Stomach (tissue), 9 donors: ENCODE measurements around the gene CCDC32. TPM values are rescaled to one million over a fixed set of nuclear protein-coding genes. Genes with fewer than 3 reads are reported as not detected.

Source experiments
- DNase-seq, 2 donors: peaks; one replicate each; pipeline versions ENCODE4 v3.0.0 to v3.0.0-alpha.2; 2013 to 2019
- H3K27ac ChIP-seq, 5 donors: fragments of 200-600 bp in 4 of 5; sonication (generic) in 4 of 5; one replicate each; pipeline ENCODE4 v1.5.1; 2013 to 2019; ENCODE audit warnings: mild to moderate bottlenecking in 1 of 5, moderate library complexity in 1 of 5
- H3K27me3 ChIP-seq, 3 donors: fragments of 200-600 bp; sonication (generic); one replicate each; pipeline ENCODE4 v1.5.1; 2017 to 2019; ENCODE audit warnings: mixed run types in 1 of 3
- H3K36me3 ChIP-seq, 4 donors: fragments of 200-600 bp; sonication (generic); 1 replicate in 3 of 4; 2 replicates in 1 of 4; pipeline ENCODE4 v1.5.1; 2016 to 2019
- H3K4me1 ChIP-seq, 4 donors: fragments of 200-600 bp; sonication (generic); one replicate each; pipeline ENCODE4 v1.5.1; 2016 to 2019
- H3K4me3 ChIP-seq, 4 donors: fragments of 200-600 bp; sonication (generic) in 3 of 4; one replicate each; pipeline ENCODE4 v1.5.1; 2016 to 2019; ENCODE audit warnings: mild to moderate bottlenecking in 1 of 4
- H3K9me3 ChIP-seq, 4 donors: fragments of 200-600 bp; sonication (generic); one replicate each; pipeline ENCODE4 v1.5.1; 2016 to 2019
- CTCF ChIP-seq, 7 experiments: fragments of 450-650 bp in 4 of 7; fragments of 200-600 bp in 3 of 7; sonication (generic) in 3 of 7; IDR thresholded peaks; one replicate each; pipeline ENCODE4 v1.5.1; 2016 to 2019; ENCODE audit warnings: antibody characterized with exemption in 7 of 7, control low read depth in 2 of 7, mild to moderate bottlenecking in 1 of 7
- EP300 ChIP-seq: sonication (generic); formaldehyde crosslinking; IDR thresholded peaks from one replicate; pipeline ENCODE4 v1.6.1; 2017; ENCODE audit warnings: antibody characterized with exemption
- POLR2A ChIP-seq, 4 donors: fragments of 450-650 bp; IDR thresholded peaks; one replicate each; pipeline ENCODE4 v1.6.1; 2016; ENCODE audit warnings: antibody characterized with exemption in 4 of 4, control low read depth in 2 of 4, mild to moderate bottlenecking in 1 of 4, moderate library complexity in 1 of 4
- POLR2AphosphoS5 ChIP-seq, 3 donors: sonication (generic); formaldehyde crosslinking; IDR thresholded peaks; one replicate each; pipeline ENCODE4 v1.6.1; 2016; ENCODE audit warnings: antibody characterized with exemption in 3 of 3
- whole genome bisulfite sequencing, 5 donors: extraction: QIAGEN DNeasy Blood & Tissue Kit in 3 of 5; methylation state at CpG; one replicate each; pipeline versions ENCODE4 v1.1.5 to v1.1.7; 2013 to 2018; 5-methylcytosine and 5-hydroxymethylcytosine counted together
- intact Hi-C: fragments of 100-400 bp; cut with DNase I; formaldehyde crosslinking; loops from one replicate; pipeline ENCODE4 v1.15.1; 2023; ENCODE audit warnings: low total_unique reads
- polyA plus RNA-seq, 3 donors: library from polyadenylated mRNA; stranded (reverse); fragments of 200-250 nt; gene quantifications; one replicate each; pipeline ENCODE4 v1.2.3, GENCODE V29; 2013
- total RNA-seq, 5 donors: library from RNA; depleted of rRNA; stranded (reverse); fragments of >200 nt; gene quantifications; one replicate each; pipeline versions ENCODE4 v1.1.0 to v1.2.3, GENCODE V29; 2014 to 2016
- donor health status: healthy with polysubstance abuse.
- donor health status: Bipolar disorder and iron deficiency.
- donor health status: healthy.

Gene CCDC32
- total and polyA plus RNA-seq, 8 donors, result 12.3 to 65.7 (median 30.5) TPM

DNA sequence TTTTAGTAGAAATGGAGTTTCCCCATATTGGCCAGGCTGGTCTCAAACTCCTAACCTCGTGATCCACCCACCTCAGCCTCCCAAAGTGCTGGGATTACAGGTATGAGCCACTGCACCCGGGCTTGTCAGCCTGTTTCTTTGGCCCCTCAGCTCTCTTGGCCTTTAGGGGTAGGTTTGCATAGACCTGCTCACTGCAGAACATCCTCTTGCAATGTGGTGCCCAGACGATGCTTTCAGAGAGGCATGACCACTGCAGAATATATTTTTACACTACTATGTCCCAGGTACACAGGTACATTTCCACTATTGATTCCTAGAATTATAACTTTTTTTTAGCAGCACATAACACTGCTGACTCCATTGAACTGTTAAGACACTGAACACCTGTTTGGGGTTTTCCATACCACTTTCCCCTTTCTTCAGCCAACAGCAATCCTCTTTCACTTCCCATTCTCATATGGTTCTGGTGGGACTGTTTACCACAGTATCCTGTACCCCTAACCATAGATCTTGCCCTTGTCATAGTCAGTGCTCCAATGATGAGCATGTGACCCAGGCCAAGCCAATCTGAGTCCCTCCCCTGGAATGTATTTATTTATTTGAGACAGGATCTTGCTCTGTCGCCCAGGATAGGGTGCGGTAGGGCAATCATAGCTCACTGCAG lies 21.1 kb downstream of the CCDC32 start:
- Histone ChIP-seq H3K27me3 (no peaks in the 10 kb centered on the region), H3K9me3 (no peaks in the 10 kb centered on the region), H3K4me1 (no peaks in the 10 kb centered on the region), H3K36me3 (peaks cover 0 to 36% (median 26%) of the 10 kb centered on the region in 4 donors), H3K4me3 (no peak overlapping the region), H3K27ac (no peak overlapping the region)
- TF ChIP-seq POLR2A (IDR thresholded peaks at IDR 0.05) (no peak), POLR2AphosphoS5 (IDR thresholded peaks at IDR 0.05) (no peak), CTCF (IDR thresholded peaks at IDR 0.05) (no peak), EP300 (no peak)
- intact Hi-C loops, result no loop called here
- WGBS, 5 donors, result 74 to 82% (median 78%) methylated on average over 5 of the region's 5 CpGs
- no peak for DNase-seq

DNA sequence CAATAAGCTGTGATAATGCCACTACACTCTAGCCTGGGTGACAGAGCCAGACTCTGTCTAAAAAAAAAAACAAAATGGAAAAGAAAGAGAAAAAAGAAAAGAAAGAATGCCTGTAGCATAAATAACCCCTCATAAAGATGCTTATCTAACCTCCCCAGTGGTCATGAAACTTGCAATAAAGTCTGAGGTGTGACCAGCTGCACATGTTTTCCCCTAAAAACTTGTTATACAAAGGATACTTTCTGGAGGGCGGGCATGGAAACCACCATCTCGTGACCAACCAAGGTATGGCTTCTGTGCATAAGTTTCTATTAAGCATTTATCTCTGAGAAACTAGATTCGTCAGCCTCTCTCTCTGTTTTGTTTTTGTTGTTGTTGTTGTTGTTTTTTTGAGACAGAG lies 21.8 kb downstream of the CCDC32 start:
- Histone ChIP-seq H3K27me3 (no peaks in the 10 kb centered on the region), H3K27ac (no peak overlapping the region), H3K9me3 (no peaks in the 10 kb centered on the region), H3K4me3 (no peak overlapping the region), H3K36me3 (peaks cover 0 to 36% (median 30%) of the 10 kb centered on the region in 4 donors), H3K4me1 (no peaks in the 10 kb centered on the region)
- TF ChIP-seq CTCF (IDR thresholded peaks at IDR 0.05), result no peak
- no peak for TF ChIP-seq EP300
- TF ChIP-seq POLR2AphosphoS5 (IDR thresholded peaks at IDR 0.05), result no peak
- no peak for TF ChIP-seq POLR2A (IDR thresholded peaks at IDR 0.05)
- WGBS, 5 donors, result 88 to 95% (median 93%) methylated on average over 3 of the region's 3 CpGs
- intact Hi-C loops, result no loop called here
- DNase-seq, result no peak

DNA sequence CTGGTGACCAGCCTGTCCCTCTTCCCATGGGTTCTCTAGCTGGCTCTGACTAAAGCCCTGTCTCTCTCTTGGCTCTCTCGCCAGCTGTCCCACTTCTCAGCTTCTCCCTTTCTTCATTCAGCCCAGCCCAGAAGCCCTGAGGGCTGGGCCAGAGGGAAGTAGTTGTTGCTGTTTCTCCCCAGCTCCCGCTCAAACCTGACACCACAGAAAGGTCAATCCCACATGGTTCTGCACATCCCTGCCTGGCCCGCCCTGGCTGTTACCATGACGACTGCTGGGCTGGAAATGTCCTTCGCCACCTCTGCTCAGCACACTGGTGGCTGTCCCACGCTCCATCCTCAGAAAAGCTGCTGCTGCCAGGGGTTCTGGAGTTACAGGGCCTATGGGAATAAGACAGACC lies 25.9 kb downstream of the CCDC32 start:
- Histone ChIP-seq H3K36me3 (peaks cover 0 to 22% (median 19%) of the 10 kb centered on the region in 4 donors), H3K9me3 (no peaks in the 10 kb centered on the region), H3K27ac (no peak overlapping the region), H3K27me3 (no peaks in the 10 kb centered on the region), H3K4me3 (no peak overlapping the region), H3K4me1 (no peaks in the 10 kb centered on the region)
- WGBS, 5 donors, result 87 to 93% (median 92%) methylated on average over 6 of the region's 6 CpGs
- TF ChIP-seq EP300, result no peak
- TF ChIP-seq CTCF (IDR thresholded peaks at IDR 0.05), result no peak
- TF ChIP-seq POLR2AphosphoS5 (IDR thresholded peaks at IDR 0.05), result no peak
- no peak for TF ChIP-seq POLR2A (IDR thresholded peaks at IDR 0.05)
- intact Hi-C loops, result no loop called here
- no peak for DNase-seq

DNA sequence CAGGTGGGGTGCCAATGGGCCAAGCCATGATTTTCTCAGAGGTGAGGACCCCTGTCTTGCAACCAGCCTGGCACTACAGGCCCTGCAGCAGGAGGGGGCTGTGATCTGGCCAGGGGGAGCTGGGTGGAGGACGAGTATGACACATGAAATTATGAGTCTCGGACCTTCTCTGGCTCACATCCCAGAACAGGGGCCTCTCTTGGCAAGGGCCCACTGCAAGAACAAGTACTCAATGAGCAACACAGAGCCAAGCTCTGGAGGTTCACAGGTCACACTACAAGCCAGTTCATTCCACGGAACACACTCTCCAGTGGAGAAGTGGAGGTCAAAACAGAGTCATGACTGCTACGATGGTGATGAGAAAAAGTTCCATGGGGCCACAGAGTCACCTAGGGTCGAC lies 28.3 kb downstream of the CCDC32 start:
- WGBS, 5 donors, result 51 to 79% (median 72%) methylated on average over 5 of the region's 5 CpGs
- no peaks in the 10 kb centered on the region for H3K9me3 ChIP-seq
- DNase-seq, result peak in 1 of 2 donors; percentile 77
- no peaks in the 10 kb centered on the region for H3K4me1 ChIP-seq
- H3K36me3 ChIP-seq, result peaks cover 0 to 22% (median 19%) of the 10 kb centered on the region in 4 donors
- H3K27ac ChIP-seq, result no peak overlapping the region
- H3K27me3 ChIP-seq, result no peaks in the 10 kb centered on the region
- intact Hi-C loops, result no loop called here
- TF ChIP-seq POLR2AphosphoS5 (IDR thresholded peaks at IDR 0.05), result no peak
- TF ChIP-seq POLR2A (IDR thresholded peaks at IDR 0.05), result no peak
- TF ChIP-seq CTCF (IDR thresholded peaks at IDR 0.05), result no peak
- no peak for TF ChIP-seq EP300
- no peak overlapping the region for H3K4me3 ChIP-seq
